ENCODE measurements around the gene SUPV3L1.

SUPV3L1 gene

GRCh38 chr10:69208761-69209160 lies 28.7 kb downstream of the SUPV3L1 start:
- DNase-seq, result no peak

- DNase-seq, result no peak
These were observed 29.9 kb downstream of the SUPV3L1 start for GRCh38 chr10:69209787-69210484.

GRCh38 chr10:69211104-69211503 lies 31.1 kb downstream of the SUPV3L1 start:
- no peak for DNase-seq

GRCh38 chr10:69211524-69211923 lies 31.5 kb downstream of the SUPV3L1 start:
- no peak for DNase-seq

GRCh38 chr10:69213591-69214311 lies 33.7 kb downstream of the SUPV3L1 start:
- DNase-seq, result no peak

GRCh38 chr10:69214666-69215131 lies 34.7 kb downstream of the SUPV3L1 start:
- DNase-seq, result no peak

- no peak for DNase-seq
These were observed 35.6 kb downstream of the SUPV3L1 start for GRCh38 chr10:69215405-69216171.

GRCh38 chr10:69216577-69217118 lies 36.6 kb downstream of the SUPV3L1 start:
- DNase-seq, result no peak

GRCh38 chr10:69217119-69217754 lies 37.2 kb downstream of the SUPV3L1 start:
- DNase-seq, result no peak

- no peak for DNase-seq
These were observed 38.8 kb downstream of the SUPV3L1 start for GRCh38 chr10:69218831-69219230.

GRCh38 chr10:69220041-69220451 lies 40.0 kb downstream of the SUPV3L1 start, which contains the start of gene HKDC1:
HKDC1 (plus strand) TSS chr10:69220332; CDS start chr10:69220436, 104 bp downstream.
- DNase-seq, result no peak

GRCh38 chr10:69220507-69220906 lies 40.5 kb downstream of the SUPV3L1 start:
- no peak for DNase-seq

- DNase-seq, result no peak
These were observed 42.4 kb downstream of the SUPV3L1 start for GRCh38 chr10:69222157-69223027.

- no peak for DNase-seq
These were observed 43.0 kb downstream of the SUPV3L1 start for GRCh38 chr10:69223028-69223342.

- DNase-seq, result no peak
These were observed 45.0 kb downstream of the SUPV3L1 start for GRCh38 chr10:69224862-69225657.

- no peak for DNase-seq
These were observed 45.6 kb downstream of the SUPV3L1 start for GRCh38 chr10:69225681-69226080.

- no peak for DNase-seq
These were observed 47.0 kb downstream of the SUPV3L1 start for GRCh38 chr10:69226919-69227450.

GRCh38 chr10:69228151-69228550 lies 48.1 kb downstream of the SUPV3L1 start:
- DNase-seq, result no peak

- no peak for DNase-seq
These were observed 49.5 kb downstream of the SUPV3L1 start for GRCh38 chr10:69229616-69229916.

GRCh38 chr10:69230128-69230527 lies 50.1 kb downstream of the SUPV3L1 start:
- no peak for DNase-seq

- no peak for DNase-seq
These were observed 52.2 kb downstream of the SUPV3L1 start for GRCh38 chr10:69232252-69232651.
